ENCODE measurements around the gene LPP. TPM values are rescaled to one million over a fixed set of nuclear protein-coding genes. Genes with fewer than 3 reads are reported as not detected.

The LPP gene
- total RNA-seq, 1 donor from 2014 or later: 93.9 TPM

- no peak for DNase-seq (ENCODE audit: low read depth)
- no peak overlapping the region for H3K4me3 ChIP-seq (ENCODE audit: low read depth, low read length)
Observed at GRCh38 chr3:188183452-188183851, 29.5 kb downstream of the LPP start.

GRCh38 chr3:188184160-188184559 lies 30.2 kb downstream of the LPP start:
- no peak for DNase-seq (ENCODE audit: low read depth)
- no peak overlapping the region for H3K4me3 ChIP-seq (ENCODE audit: low read depth, low read length)
- TF ChIP-seq, protein P1, sequence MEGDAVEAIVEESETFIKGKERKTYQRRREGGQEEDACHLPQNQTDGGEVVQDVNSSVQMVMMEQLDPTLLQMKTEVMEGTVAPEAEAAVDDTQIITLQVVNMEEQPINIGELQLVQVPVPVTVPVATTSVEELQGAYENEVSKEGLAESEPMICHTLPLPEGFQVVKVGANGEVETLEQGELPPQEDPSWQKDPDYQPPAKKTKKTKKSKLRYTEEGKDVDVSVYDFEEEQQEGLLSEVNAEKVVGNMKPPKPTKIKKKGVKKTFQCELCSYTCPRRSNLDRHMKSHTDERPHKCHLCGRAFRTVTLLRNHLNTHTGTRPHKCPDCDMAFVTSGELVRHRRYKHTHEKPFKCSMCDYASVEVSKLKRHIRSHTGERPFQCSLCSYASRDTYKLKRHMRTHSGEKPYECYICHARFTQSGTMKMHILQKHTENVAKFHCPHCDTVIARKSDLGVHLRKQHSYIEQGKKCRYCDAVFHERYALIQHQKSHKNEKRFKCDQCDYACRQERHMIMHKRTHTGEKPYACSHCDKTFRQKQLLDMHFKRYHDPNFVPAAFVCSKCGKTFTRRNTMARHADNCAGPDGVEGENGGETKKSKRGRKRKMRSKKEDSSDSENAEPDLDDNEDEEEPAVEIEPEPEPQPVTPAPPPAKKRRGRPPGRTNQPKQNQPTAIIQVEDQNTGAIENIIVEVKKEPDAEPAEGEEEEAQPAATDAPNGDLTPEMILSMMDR (conservative IDR thresholded peaks at IDR 0.05; ENCODE audit: low read depth, low read length): no peak

More at GRCh38 chr3:188183452-188183851, 29.5 kb downstream of the LPP start:
- TF ChIP-seq, protein P1 (conservative IDR thresholded peaks at IDR 0.05; ENCODE audit: low read depth, low read length): no peak

DNA sequence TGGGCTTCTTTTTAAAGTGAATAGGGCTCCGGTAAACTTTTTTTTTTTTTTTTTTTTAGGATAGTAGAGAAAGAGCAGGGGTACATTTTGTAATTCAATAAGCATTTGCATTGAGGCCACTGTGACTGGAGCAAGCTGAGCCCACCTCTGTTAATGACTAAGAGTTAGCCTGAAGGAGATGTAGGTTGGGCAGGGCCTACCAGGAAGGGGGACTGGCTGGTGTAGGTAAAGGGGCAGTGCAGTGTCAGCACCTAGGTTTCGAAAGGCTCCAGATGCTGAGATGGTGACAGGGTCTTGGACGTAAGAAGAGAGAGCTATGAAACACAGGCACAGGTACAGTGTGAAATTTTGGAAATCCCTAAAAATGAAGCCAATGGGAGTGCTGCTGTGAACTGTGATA lies 30.7 kb downstream of the LPP start:
- no peak for DNase-seq (ENCODE audit: low read depth)
- no peak overlapping the region for H3K4me3 ChIP-seq (ENCODE audit: low read depth, low read length)
- TF ChIP-seq, protein P1 (conservative IDR thresholded peaks at IDR 0.05; ENCODE audit: low read depth, low read length): no peak

DNA sequence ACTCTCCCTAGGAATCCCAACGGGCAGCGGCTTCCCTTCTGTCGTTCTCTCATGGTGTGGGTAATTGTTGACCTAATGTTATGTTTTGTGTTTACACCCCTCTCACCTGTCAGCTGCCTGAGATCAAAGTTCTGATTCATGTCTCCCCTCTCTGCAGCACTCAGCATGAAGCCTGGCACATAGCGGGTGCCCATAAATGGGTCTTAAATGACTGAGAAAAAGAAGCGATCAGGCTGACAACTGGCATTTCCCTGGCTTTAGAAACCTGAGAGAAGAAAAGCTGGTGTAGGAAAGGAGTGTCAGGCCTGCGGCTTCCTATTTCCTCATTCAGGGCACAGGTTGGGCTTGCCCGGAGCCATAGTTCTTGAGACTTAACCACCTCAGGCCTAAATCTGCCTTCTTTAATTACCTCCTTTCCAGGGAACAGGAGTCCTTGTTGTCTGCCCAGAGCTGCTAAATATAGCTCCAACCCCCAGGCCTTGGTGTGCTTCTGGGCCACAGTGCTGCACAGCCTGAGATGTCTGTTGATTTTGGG lies 31.8 kb downstream of the LPP start:
- DNase-seq (ENCODE audit: low read depth): no peak
- H3K4me3 ChIP-seq (ENCODE audit: low read depth, low read length): no peak overlapping the region
- TF ChIP-seq, protein P1 (conservative IDR thresholded peaks at IDR 0.05; ENCODE audit: low read depth, low read length): no peak

- H3K4me3 ChIP-seq (ENCODE audit: low read depth, low read length): no peak overlapping the region
- DNase-seq (ENCODE audit: low read depth): no peak
- TF ChIP-seq, protein P1 (conservative IDR thresholded peaks at IDR 0.05; ENCODE audit: low read depth, low read length): no peak
Observed at GRCh38 chr3:188187053-188187452, 33.1 kb downstream of the LPP start.

- DNase-seq (ENCODE audit: low read depth): no peak
- H3K4me3 ChIP-seq (ENCODE audit: low read depth, low read length): no peak overlapping the region
- TF ChIP-seq, protein P1 (conservative IDR thresholded peaks at IDR 0.05; ENCODE audit: low read depth, low read length): no peak
Observed at GRCh38 chr3:188188911-188189310, 35.0 kb downstream of the LPP start.

- TF ChIP-seq, protein P1 (conservative IDR thresholded peaks at IDR 0.05; ENCODE audit: low read depth, low read length): no peak
- H3K4me3 ChIP-seq (ENCODE audit: low read depth, low read length): no peak overlapping the region
- DNase-seq (ENCODE audit: low read depth): no peak
Observed at GRCh38 chr3:188191460-188191859, 37.5 kb downstream of the LPP start.
